ENCODE measurements around the gene ALAD.
A peak's percentile ranks its signal among the peaks of the same experiment; 100 is the strongest.
"Not testable (repeated sequence)": the region's sequence is repeated elsewhere in the genome, so short reads cannot be mapped to it uniquely, and the experiment has no call there.

The ALAD gene

DNA sequence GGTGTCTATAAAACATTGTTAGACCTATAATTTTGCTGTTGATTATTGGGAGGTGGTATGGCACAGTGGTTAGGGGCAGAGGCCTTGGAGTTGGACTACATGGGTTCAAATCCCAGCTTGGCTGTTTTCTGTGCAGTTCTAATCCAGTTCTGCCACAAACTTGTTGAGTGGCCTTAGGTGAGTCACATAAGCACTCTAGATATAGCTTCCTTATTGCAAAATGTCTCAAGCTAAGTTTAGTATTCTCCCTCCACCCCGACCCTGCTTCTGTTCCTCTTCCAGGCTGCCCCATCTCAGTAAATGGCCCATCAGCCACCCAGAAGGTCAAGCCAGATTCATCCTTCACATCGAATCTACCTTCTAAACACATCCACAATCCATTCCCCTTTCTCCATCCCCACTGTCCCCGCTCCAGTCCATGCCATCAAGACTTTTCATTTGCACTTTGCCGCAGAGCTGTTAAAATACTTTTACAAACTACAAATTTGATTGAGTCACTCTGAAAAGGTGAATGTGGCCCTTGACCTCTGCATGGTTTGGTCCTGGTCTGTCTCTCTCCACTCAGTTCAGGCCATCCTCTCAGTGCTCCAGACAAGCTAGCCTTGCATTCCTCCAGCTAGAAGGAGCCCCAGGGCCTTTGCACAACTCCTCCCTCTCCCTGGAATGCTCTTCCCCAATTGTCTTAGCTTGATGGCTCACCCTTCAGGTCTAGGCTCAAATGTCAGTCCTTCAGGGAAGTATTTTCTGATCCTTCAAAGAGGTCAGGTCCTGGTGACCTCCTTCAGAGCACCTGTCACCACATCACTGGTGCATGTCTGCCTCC, 14.3 kb downstream of the ALAD start:
- no peaks in the 10 kb centered on the region for H3K79me2 ChIP-seq (ENCODE audit: control insufficient read depth, low read length)
- H3K4me3 ChIP-seq (ENCODE audit: low read length): no peak overlapping the region
- no peak overlapping the region for H3K27ac ChIP-seq (ENCODE audit: low read depth, low read length)
- no peak overlapping the region for H3K4me2 ChIP-seq (ENCODE audit: low read length)
- no peaks in the 10 kb centered on the region for H3K4me1 ChIP-seq (ENCODE audit: control insufficient read depth, low read length)
- no peak for TF ChIP-seq EZH2phosphoT487 (IDR thresholded peaks at IDR 0.05; ENCODE audit: borderline replicate concordance, low read length)
- TF ChIP-seq, protein P1, sequence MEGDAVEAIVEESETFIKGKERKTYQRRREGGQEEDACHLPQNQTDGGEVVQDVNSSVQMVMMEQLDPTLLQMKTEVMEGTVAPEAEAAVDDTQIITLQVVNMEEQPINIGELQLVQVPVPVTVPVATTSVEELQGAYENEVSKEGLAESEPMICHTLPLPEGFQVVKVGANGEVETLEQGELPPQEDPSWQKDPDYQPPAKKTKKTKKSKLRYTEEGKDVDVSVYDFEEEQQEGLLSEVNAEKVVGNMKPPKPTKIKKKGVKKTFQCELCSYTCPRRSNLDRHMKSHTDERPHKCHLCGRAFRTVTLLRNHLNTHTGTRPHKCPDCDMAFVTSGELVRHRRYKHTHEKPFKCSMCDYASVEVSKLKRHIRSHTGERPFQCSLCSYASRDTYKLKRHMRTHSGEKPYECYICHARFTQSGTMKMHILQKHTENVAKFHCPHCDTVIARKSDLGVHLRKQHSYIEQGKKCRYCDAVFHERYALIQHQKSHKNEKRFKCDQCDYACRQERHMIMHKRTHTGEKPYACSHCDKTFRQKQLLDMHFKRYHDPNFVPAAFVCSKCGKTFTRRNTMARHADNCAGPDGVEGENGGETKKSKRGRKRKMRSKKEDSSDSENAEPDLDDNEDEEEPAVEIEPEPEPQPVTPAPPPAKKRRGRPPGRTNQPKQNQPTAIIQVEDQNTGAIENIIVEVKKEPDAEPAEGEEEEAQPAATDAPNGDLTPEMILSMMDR (IDR thresholded peaks at IDR 0.05; ENCODE audit: low read depth, low read length, poor library complexity, severe bottlenecking): no peak
- no peaks in the 10 kb centered on the region for H3K9me3 ChIP-seq (ENCODE audit: control insufficient read depth, insufficient read depth, low read length)
- H3F3A ChIP-seq (ENCODE audit: control insufficient read depth, insufficient read depth): no peaks in the 10 kb centered on the region
- H3K27me3 ChIP-seq (ENCODE audit: control insufficient read depth, low read length): no peaks in the 10 kb centered on the region
- no peaks in the 10 kb centered on the region for H4K20me1 ChIP-seq (ENCODE audit: control insufficient read depth, insufficient read depth, low read depth, low read length)
- no peaks in the 10 kb centered on the region for H3K9me2 ChIP-seq (replicated peaks; ENCODE audit: control insufficient read depth, low read length)
- H3K36me3 ChIP-seq (ENCODE audit: control insufficient read depth, low read length): peaks cover 5% of the 10 kb centered on the region; the same call in 1 of the 2 replicates

DNA sequence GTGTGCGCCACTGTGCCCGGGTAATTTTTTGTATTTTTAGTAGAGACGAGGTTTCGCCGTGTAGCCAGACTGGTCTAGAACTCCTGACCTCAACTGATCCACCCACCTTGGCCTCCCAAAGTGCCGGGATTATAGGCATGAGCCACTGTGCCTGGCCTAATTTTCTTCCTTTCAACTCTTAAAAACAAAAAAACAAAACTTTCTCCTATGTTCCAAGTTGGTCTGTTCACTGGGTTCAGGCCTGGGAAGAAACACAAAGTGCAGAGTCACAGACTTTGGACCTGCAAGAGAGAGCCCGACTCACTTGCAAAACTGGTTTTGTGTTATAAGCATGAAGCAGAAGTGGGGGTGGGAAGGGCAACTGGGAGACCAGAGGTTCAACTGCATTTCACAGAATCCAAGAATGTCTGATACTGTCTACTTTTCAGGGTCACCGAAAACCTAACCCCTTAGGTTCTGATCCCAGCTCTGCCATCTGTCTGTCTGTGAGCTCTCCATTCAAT, 19.1 kb downstream of the ALAD start:
- Histone ChIP-seq H3K36me3 (ENCODE audit: control insufficient read depth, low read length) (no peaks in the 10 kb centered on the region), H3K4me2 (ENCODE audit: low read length) (no peak overlapping the region), H3K4me1 (ENCODE audit: control insufficient read depth, low read length) (peaks cover 12% of the 10 kb centered on the region), H3K79me2 (ENCODE audit: control insufficient read depth, low read length) (no peaks in the 10 kb centered on the region), H3K27me3 (ENCODE audit: control insufficient read depth, low read length) (no peaks in the 10 kb centered on the region), H3F3A (ENCODE audit: control insufficient read depth, insufficient read depth) (no peaks in the 10 kb centered on the region), H3K4me3 (ENCODE audit: low read length) (no peak overlapping the region), H3K9me2 (replicated peaks; ENCODE audit: control insufficient read depth, low read length) (no peaks in the 10 kb centered on the region), H3K9me3 (ENCODE audit: control insufficient read depth, insufficient read depth, low read length) (no peaks in the 10 kb centered on the region), H3K27ac (ENCODE audit: low read depth, low read length) (no peak overlapping the region), H4K20me1 (ENCODE audit: control insufficient read depth, insufficient read depth, low read depth, low read length) (no peaks in the 10 kb centered on the region)
- no peak for TF ChIP-seq EZH2phosphoT487 (IDR thresholded peaks at IDR 0.05; ENCODE audit: borderline replicate concordance, low read length)
- TF ChIP-seq, protein P1 (IDR thresholded peaks at IDR 0.05; ENCODE audit: low read depth, low read length, poor library complexity, severe bottlenecking): no peak

DNA sequence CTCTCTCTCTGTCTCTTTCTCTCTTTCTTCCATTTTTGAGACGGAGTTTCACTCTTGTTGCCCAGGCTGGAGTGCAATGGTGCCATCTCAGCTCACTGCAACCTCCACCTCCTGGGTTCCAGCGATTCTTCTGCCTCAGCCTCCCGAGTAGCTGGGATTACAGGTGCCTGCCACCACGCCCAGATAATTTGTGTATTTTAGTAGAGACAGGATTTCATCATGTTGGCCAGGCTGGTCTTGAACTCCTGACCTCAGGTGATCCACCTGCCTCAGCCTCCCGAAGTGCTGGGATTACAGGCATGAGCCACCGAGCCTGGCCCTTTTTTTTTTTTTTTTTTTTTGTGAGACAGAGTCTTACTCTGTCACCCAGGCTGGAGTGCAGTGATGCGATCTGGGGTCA, 19.6 kb downstream of the ALAD start:
- H3K4me3 ChIP-seq (ENCODE audit: low read length); H3K27ac ChIP-seq (ENCODE audit: low read depth, low read length); H3K9me2 ChIP-seq (replicated peaks; ENCODE audit: control insufficient read depth, low read length); H3F3A ChIP-seq (ENCODE audit: control insufficient read depth, insufficient read depth); H3K9me3 ChIP-seq (ENCODE audit: control insufficient read depth, insufficient read depth, low read length); H3K36me3 ChIP-seq (ENCODE audit: control insufficient read depth, low read length); H4K20me1 ChIP-seq (ENCODE audit: control insufficient read depth, insufficient read depth, low read depth, low read length); H3K79me2 ChIP-seq (ENCODE audit: control insufficient read depth, low read length); H3K27me3 ChIP-seq (ENCODE audit: control insufficient read depth, low read length); H3K4me2 ChIP-seq (ENCODE audit: low read length): not testable (repeated sequence)
- H3K4me1 ChIP-seq (ENCODE audit: control insufficient read depth, low read length): peaks cover 12% of the 10 kb centered on the region

DNA sequence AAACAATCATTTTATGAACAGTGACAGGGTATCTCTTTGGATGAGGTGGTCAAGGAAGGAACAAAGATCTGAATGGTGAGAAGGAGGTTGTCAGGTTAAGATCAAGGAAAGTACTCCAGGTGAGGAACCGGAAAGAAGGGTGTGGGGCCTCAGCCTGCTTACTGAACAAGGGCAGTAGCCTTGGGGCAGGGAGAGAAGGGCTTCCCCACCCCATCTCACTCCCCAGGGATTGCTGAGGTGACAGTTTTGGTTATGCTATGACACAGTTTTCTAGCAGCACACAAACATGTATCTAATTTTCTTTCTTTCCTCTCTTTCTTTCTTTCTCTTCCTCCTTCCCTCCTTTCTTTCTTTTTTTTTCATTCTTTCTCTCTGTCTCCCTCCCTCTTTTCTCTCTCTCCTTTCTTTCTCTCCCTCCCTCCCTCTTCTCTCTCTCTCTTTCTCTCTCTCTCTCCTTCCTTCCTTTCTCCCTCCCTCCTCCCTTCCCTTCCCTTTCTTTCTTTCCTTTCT, 20.2 kb downstream of the ALAD start:
- Histone ChIP-seq H3K4me2 (ENCODE audit: low read length) (peak overlapping the region; percentile 7; the same call in 1 of the 2 replicates), H3K27ac (ENCODE audit: low read depth, low read length) (no peak overlapping the region), H3K27me3 (ENCODE audit: control insufficient read depth, low read length) (no peaks in the 10 kb centered on the region), H3K4me3 (ENCODE audit: low read length) (no peak overlapping the region), H4K20me1 (ENCODE audit: control insufficient read depth, insufficient read depth, low read depth, low read length) (no peaks in the 10 kb centered on the region), H3K9me3 (ENCODE audit: control insufficient read depth, insufficient read depth, low read length) (no peaks in the 10 kb centered on the region), H3F3A (ENCODE audit: control insufficient read depth, insufficient read depth) (no peaks in the 10 kb centered on the region), H3K79me2 (ENCODE audit: control insufficient read depth, low read length) (peaks cover 6% of the 10 kb centered on the region), H3K9me2 (replicated peaks; ENCODE audit: control insufficient read depth, low read length) (no peaks in the 10 kb centered on the region), H3K36me3 (ENCODE audit: control insufficient read depth, low read length) (no peaks in the 10 kb centered on the region), H3K4me1 (ENCODE audit: control insufficient read depth, low read length) (peaks cover 12% of the 10 kb centered on the region)
- TF ChIP-seq, protein P1 (IDR thresholded peaks at IDR 0.05; ENCODE audit: low read depth, low read length, poor library complexity, severe bottlenecking): no peak
- TF ChIP-seq EZH2phosphoT487 (IDR thresholded peaks at IDR 0.05; ENCODE audit: borderline replicate concordance, low read length): no peak

DNA sequence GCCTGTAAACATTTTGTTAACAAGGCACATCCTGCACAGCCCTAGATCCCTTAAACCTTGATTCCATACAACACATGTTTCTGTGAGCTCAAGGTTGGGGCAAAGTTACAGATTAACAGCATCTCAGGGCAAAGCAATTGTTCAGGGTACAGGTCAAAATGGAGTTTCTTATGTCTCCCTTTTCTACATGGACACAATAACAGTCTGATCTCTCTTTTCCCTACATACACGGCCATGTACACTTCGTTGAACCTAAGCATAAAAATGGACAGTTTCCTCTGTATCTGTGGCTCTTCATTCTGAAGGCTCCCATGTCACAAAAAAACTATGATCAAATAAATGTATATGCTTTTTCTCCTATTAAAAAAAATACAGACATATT, 21.3 kb downstream of the ALAD start:
- H3K4me2 ChIP-seq (ENCODE audit: low read length); H3K27ac ChIP-seq (ENCODE audit: low read depth, low read length): not testable (repeated sequence)
- peaks cover 15% of the 10 kb centered on the region for H3K79me2 ChIP-seq (ENCODE audit: control insufficient read depth, low read length)

More for the DNA sequence above, 21.3 kb downstream of the ALAD start:
- not testable (repeated sequence) for H3F3A ChIP-seq (ENCODE audit: control insufficient read depth, insufficient read depth); H3K9me3 ChIP-seq (ENCODE audit: control insufficient read depth, insufficient read depth, low read length); H3K36me3 ChIP-seq (ENCODE audit: control insufficient read depth, low read length); H3K9me2 ChIP-seq (replicated peaks; ENCODE audit: control insufficient read depth, low read length); H3K27me3 ChIP-seq (ENCODE audit: control insufficient read depth, low read length); H3K4me3 ChIP-seq (ENCODE audit: low read length); H4K20me1 ChIP-seq (ENCODE audit: control insufficient read depth, insufficient read depth, low read depth, low read length)
- H3K4me1 ChIP-seq (ENCODE audit: control insufficient read depth, low read length): peaks cover 17% of the 10 kb centered on the region

All from DOHH2 (cell line).